NCI-H146 treated with DMSO at 0.1 percent for 48 hours (cell line): ENCODE measurements around the gene DNAH7.
"Not testable (repeated sequence)": the region's sequence is repeated elsewhere in the genome, so short reads cannot be mapped to it uniquely, and the experiment has no call there.

Source experiments
- DNase-seq: peaks from one replicate; lab custom pipeline; 2025; ENCODE audit not compliant: unreplicated experiment; lab: John Stamatoyannopoulos, UW

DNAH7 gene

DNA sequence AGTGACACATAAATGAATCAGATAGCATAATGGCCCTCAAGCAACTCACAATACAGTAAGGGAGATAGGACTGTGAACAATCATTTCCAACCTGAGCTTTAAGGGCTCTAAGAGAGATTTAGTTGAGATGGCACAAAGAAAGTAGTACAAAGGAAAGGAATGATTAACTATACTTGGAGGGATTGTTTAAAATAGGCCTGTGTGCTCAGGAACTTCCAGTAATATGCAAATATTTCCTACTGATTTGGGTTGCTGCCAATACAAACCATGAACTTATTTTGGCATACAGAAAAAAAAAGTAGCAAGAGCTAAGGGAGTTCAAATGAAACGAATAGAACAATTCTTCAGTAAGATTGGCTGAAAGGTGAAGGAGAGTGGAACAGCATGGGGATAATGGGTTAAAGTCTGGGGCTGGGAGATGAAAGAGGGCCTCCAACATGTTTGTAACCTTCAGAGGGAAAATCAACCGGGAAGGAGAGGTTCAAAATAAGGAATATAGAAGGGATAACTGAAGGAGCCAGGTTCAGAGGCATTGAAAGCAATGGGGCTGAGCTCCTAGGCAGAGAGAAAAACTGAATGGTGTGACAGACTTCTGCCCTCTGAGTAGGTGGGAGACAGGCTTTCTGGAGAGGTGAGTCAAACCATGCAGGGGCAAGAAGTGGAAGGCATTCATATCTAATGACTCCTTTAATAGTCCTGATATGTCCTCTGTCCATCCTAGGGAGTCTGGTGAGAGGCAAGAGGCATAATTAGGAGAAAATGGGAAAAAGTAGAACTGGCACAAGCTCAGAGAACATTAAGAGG is 83.5 kb downstream of the DNAH7 start:
- DNase-seq: no peak

DNA sequence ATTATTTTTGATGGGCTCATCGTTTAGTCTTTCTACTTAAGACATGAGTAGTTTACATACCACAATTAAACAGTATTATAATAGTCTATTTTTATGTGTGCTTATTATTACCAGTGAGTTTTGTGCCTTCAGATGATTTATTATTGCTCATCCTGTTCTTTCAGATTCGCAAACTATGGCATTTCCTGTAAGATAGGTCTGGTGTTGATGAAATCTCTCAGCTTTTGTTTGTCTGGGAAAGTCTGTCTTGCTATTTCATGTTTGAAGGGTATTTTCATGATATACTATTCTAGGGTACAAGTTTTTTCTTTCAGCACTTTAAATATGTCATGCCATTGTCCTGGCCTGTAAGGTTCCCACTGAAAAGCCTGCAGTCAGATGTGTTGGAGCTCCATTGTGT is 101.3 kb downstream of the DNAH7 start:
- no peak for DNase-seq

DNA sequence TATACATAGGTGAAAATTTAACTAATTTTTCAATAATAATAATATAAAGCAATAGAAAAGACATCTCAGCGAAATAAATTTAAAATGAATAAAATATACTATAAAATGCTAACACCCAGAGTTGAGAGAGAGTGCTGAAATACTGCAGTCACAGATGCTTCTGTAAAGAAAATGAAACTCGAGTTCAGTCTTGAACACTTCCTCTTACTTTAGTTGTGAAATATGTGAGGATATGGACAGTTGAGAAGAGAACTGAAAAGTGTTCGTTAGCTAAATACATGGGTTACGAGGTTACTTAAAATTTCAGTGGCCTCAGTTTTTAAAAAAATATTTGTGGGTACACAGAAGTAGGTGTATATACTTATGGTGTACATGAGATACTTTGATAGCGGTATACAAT is 106.8 kb downstream of the DNAH7 start:
- DNase-seq: no peak

DNA sequence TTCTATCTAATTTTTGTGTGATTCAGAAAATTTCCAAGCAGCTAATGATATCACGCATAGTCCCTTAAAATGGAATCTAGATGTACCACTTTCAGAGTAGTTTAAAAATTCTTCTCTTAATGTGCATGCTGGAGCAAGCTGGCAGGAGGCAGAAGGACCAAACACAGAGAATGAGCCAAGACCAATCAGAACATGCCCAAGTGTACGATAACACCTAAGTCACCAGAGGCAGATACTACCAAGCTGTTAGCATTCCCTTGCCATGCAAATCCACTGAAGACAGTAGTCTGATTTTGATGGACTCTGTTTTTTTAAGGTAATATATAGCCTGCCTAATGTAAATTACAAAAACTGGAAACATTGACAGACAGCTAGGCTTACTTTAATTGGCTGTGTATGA is 109.3 kb downstream of the DNAH7 start:
- no peak for DNase-seq

DNA sequence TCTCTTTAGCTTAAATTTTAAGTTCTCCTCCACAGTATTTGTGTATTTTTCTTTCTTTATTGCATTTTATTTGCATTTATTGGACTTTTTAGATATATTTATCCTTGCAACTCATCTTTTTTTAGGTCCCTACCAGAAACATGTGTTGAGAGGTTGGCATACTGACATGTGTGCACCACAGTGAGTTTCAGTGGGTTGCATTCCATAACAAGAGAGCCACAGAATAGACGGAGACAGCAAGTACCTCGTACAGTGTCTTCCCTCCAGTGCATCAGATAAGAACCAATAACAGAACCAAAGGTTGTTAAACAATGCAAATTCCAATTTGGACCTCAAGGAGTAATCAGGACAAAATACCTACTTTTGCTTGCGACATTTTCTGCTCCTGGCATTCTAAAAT is 111.9 kb downstream of the DNAH7 start:
- DNase-seq: no peak

DNA sequence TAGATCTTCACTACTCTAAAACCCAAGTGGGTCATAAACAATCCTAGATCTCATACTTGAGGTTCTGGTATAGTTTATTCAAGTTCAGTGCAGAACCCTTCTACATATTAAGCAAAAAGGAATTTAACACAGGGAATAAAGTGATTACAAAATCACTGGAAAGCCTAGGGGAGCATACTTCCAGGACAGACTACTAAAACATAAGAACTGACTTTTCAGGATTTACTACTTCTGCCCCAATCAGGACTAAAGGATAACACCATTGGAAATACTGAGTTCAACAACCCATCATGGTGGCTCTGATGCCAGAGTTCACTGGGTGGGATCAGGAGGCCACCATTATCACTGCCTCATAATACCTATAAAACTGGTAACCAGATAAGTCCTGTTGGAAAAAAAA is 123.6 kb downstream of the DNAH7 start:
- no peak for DNase-seq

DNA sequence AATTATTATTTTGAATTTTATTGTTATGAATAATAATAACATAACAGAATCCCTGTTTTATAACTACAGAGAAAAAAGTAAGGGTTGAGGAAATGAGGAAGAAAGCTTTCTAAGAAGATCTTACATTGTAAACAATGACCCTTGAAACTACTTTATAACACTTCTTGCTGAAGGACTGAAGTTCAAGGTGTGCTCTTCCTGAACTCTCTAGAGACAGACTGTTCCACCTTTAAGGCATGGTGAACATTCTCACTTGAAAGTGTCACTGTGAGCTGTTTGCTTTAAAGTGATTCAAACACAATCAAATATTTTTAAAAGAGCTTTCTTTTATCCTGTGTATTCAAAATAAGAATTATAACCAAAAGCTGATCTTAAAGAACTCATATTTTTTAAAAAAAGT is 131.5 kb downstream of the DNAH7 start:
- DNase-seq: no peak

DNA sequence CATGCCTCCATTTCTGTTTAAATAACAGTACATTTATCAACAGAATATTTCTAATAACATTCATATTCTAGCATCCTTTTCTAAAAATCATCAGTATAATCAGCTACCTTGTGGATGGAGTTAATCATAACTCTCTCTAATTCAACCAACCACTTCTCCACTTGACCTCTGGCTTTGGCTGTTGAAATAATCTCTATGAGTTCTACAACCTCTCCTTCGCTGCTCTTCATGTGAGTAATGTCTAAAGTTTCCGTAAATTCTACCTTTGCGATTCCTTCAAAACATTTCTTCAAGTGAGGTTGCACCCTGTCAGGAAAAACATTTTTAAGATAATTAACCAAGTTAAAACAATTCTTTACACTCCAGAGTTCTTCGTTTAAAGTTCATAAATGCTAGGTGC is 134.2 kb downstream of the DNAH7 start:
- no peak for DNase-seq

DNA sequence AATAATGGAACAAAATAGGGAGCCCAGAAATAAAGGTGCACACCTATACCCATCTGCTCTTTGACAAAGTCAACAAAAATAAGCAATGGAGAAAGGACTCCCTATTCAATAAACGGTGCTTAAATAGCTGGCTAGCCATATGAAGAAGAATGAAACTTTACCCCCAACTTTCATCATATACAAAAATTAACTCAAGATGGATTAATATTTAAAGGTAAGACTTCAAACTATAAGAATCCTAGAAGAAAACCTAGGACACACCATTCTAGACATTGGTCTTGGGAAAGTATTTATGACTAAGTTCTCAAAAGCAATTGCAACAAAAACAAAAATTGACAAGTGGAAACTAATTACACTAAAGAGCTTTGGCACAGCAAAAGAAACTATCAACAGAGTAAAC is 139.1 kb downstream of the DNAH7 start:
- DNase-seq: no peak

DNA sequence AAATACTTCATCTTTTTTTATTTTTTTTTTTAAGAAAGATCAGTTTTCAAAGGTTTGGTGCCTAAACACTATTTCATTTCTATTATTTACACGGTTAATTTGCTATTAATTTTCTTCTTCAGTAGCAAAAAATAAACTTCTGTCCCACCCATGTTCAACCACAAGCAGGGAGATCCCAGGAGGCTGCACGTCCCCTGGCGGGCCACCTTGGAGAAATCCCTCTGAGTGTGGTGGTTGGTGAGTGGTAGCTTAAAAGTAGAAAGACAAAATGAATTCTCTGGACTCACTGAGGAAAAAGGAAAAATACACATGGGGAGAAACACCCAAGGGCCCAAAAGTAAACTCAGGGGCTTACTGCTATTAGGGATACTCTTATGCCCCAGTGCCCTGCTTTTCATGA is 143.5 kb downstream of the DNAH7 start:
- DNase-seq: no peak

DNA sequence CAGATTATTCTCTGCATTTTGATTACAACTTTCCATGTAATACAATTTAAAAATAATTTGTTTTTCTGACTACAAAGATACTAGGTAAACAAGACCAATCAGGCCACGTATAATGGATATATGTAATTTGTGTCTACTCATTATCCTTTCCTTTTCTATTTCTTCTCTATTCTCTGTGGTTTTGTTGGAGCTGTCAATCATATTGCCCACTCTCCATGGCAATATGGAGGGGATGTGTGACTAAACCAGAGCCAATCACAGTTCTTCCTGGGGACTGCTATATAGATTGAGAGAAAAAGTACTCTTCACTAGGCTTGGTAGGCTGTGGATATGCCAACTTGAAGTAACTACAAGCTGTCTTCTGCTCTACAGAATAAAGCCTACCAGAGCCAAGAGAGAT is 144.7 kb downstream of the DNAH7 start:
- DNase-seq: no peak

DNA sequence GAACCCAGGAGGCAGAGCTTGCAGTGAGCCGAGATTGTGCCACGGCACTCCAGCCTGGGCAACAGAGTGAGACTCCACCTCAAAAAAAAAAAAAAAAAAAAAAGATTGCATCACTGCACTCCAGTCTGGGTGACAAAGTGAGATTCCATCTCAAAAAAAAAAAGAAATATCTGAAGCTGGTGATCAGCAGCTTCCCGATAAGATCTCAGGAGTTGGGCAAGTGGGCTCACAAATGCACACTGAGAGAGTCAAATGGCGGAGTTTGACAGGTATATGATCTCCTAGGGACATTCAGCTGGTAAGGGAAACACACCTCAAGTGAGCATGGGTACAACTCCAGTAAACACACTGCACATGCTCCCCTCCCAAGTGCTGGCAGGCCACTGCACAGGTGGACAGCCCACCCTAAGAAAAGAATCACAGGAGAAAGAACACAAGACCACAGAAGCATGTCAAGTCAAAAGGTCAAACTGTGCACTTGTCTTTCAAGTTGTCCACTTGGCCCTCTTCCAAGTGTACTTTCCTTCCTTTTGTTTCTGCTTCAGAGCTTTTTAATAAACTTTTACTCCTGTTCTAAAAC is 151.5 kb downstream of the DNAH7 start:
- DNase-seq: not testable (repeated sequence)

DNA sequence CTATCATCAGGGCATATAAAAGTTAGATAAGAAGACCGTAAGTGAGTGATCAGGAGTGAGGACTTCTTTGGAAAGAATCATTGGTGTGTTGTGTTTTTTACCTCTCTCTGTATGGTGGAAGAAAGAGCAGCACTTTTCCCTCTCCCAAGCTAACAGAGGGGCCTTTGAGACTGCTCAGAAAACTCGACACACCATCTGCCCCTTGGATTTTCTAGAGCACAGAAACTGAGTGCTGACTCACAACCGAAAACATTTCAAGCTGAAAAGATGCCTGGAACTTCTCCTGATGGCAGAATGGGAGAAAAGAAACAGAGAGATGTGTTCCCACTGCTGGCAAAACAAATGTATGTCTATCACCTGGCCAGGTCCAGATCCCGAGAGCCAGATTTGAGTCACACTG is 156.6 kb downstream of the DNAH7 start:
- DNase-seq: no peak

DNA sequence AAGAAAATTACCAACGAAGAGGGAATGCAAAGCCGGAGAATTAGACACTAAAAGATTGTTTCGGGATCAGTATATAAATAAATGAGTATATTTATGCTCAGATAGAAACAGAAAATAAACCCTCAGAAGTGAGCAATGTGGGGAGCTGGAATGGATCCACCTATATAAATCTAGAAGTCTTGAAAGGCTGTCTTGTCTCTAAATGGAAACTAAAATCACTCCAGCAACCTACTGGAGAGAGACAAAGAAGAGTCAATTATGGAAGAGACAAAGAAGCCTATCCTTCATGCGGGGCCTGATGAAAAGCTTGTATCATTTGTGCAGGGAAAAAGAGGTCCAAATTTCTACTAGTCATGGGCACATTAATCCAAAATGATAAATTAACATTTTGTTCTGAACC is 158.1 kb downstream of the DNAH7 start:
- no peak for DNase-seq

DNA sequence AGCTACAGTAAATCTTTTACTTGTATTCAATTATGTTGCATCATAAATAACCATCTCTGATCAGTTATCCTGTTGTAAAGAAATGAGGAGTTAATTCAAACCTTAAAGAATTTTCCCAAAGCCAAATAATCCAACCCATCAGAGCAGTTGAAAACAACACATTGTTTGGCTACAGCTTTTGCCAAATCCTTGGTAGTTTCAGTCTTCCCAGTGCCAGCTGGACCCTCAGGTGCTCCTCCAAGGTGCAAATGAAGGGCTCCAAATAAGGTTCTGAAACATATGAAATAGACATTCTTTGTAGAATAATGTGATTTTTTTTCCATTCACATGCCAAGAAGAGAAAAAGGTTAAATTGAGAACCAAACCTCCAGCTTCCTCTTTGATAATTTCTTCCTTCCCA is 158.7 kb downstream of the DNAH7 start:
- no peak for DNase-seq

DNA sequence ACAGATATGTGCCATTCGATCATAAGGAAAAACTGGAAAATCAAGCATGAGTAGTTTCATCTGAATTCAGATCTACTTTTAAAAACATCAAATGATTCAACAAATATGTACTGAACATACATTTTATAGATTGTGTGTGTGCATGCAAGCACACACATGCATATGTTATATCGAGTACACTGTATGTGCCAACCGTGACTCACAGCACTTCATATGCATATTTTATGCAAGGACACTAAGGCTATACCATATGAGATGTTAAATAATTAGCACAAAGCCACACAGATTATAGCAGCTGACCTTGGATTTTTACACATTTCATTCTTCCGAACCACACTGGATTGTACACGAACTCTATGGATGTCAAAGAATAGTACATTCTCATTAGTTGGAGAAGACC is 161.2 kb downstream of the DNAH7 start:
- DNase-seq: no peak

DNA sequence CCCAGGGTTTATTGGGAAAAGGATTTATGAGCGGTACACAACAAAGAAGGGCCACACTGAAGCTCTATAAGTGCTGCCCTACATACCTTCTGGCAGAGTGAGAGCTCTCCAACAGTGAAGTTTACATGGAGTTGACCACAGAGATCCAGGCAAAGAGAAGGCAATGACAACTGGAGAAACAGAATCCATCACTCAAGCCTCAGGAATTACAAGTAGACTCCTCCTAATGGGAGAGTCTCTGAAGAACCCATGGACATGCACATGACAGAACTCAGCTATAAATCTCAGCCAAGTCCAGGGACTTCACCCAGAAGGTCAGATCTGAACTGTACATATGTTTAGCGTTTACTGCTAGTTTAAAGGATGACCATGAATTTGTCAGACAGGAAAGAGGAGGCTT is 164.7 kb downstream of the DNAH7 start:
- DNase-seq: no peak

DNA sequence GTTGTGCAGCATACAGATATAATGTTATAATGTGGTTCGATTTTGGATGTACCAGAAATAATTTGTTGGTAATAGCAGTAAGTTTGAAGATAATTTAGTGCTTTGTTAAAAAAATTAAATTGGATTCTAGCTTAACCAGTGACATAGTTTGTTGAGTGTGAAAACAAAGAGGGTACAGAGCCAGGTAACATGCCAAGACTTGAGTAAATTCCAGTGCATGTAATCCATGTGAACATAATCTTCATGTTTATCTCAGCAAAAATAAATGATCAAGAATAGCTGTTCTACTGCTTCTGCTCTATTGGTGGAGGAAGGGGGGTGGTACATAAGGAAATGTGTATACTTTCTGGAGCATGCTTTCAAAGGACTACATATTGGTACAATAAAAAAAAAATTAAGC is 165.8 kb downstream of the DNAH7 start:
- DNase-seq: no peak

DNA sequence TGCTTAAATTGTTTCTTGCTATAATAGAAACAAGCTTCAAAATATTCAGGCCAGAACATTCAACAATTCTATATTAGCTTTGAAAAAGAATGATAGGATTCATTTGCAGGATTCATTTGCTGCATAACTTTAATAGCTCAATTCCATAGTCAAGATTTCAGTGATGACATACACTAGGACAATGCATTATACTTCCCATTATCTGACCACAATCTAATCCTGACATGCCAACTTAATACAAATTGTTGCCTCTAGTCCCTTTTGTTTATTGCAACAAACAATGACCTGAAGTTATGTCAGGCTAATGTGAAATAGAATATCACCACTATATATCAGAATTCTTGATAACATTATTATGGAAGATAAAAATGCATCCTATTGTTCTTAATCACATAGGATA is 169.4 kb downstream of the DNAH7 start:
- DNase-seq: no peak

DNA sequence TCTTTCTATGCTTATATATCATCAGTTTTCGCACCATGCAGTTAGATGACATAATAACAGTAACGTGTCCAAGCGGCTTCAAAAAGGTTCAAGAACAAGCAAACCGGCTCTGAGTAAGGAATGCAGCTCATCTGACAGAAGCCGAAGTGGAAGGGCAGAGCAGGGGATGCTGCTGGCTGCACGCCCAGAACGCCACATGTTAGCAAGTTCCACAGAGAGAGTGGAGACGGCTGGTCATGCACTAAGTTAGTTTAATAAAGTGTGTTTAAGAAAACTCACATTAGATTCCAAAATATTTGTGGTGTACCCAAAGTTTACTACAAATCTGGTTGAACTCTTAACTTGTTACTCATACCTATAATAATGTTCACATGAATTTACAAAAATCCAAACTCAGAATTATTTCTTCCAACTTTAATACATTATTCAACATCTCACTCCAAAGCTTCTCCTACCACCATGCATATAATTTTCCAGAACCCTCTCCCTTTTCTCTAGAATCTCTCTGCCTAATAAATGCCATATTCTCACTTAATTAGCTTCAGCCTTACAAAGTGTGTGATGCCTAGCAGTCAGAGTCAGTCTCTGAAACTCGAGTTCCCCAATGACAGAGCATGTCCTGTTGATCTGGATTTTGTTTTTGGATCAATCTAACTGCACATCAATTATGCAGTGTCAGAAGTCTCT is 170.0 kb downstream of the DNAH7 start:
- DNase-seq: no peak

DNA sequence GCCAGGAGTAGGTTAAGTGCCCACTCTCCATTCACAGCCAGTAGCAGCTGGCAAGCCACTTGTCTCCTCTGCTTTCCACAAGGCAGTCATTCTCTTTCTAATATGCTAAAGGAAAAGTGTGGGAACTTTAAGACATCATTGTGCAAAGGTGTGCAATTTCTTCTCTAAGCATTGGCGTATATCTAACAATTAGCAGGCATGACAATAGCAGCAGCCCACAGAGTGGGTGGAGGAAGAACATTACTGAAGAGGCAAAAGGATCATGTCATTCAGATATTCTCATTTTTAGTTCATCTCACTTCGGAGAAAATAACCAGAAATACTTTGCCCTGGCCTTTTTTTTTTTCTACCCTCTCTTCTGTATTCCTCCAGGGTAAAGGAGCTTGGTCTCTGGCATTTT is 177.6 kb downstream of the DNAH7 start:
- DNase-seq: no peak

DNA sequence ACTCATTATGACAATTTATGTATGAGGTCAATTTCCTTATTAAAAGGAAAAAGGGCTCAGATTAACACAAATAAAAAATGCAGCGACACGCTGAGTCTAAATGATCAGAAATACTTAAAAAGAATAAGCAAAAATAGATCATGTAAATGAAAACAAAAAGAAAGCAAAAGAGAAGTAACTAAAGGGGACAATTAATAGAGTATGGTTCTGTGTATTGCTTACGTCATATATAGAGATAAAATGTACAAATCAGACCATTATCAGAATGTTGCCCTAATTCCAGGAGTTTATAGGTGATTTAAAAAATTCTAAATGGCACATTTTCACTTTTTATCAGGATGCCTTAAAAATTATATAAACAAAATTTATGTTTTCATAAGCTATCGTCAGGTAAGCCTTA is 189.5 kb downstream of the DNAH7 start:
- no peak for DNase-seq

DNA sequence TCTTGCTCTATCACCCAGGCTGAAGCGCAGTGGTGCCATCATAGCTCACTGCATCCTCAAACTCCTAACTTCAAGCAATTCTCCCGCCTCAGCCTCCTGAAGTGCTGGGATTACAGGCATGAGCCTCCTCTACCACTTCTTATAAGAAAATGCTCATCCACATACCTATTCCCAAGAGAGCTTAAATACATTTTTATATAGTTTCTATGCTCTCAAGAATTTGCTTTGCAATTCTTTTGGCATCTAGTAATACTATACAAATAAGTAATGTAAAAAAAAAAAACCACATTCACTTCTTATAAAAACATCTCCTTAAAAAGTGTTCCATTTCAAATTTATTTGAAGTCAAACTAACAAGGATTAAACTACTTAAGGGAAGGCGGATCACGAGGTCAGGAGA is 197.3 kb downstream of the DNAH7 start:
- DNase-seq: no peak
